Central memory CD8-positive, alpha-beta T cell (primary cell): ENCODE data around the gene PCDH9.

ENCODE experiments used
- ATAC-seq: fragments of 150-1000 bp; cut with Tn5 transposase; replicated peaks from 2 replicates; pipeline ENCODE4 v1.10.0; 2022; ENCODE audit warnings: mild to moderate bottlenecking, moderate FRiP score, moderate number of reproducible peaks; ENCODE audit not compliant: poor library complexity, severe bottlenecking; ENCODE audit errors: extremely low read depth
- DNase-seq, 2 donors: peaks; one replicate each; pipeline ENCODE4 v3.0.0; 2021; ENCODE audit warnings: low spot score in 2 of 2
- H3K27ac Mint-ChIP-seq: one replicate; pipeline ENCODE4 v1.8.0; 2022; ENCODE audit warnings: low read depth, mild to moderate bottlenecking, moderate library complexity, mixed read lengths
- H3K27me3 Mint-ChIP-seq: one replicate; pipeline ENCODE4 v1.8.0; 2022; ENCODE audit warnings: mixed read lengths
- H3K36me3 Mint-ChIP-seq: one replicate; pipeline ENCODE4 v1.8.0; 2022; ENCODE audit warnings: mild to moderate bottlenecking, moderate library complexity, mixed read lengths; ENCODE audit not compliant: insufficient read depth
- H3K4me1 Mint-ChIP-seq: one replicate; pipeline ENCODE4 v1.8.0; 2022; ENCODE audit warnings: mixed read lengths
- H3K4me3 Mint-ChIP-seq: one replicate; pipeline ENCODE4 v1.8.0; 2022; ENCODE audit warnings: mild to moderate bottlenecking, moderate library complexity, mixed read lengths
- H3K9me3 Mint-ChIP-seq: one replicate; pipeline ENCODE4 v1.8.0; 2022; ENCODE audit warnings: mixed read lengths

The PCDH9 gene

DNA sequence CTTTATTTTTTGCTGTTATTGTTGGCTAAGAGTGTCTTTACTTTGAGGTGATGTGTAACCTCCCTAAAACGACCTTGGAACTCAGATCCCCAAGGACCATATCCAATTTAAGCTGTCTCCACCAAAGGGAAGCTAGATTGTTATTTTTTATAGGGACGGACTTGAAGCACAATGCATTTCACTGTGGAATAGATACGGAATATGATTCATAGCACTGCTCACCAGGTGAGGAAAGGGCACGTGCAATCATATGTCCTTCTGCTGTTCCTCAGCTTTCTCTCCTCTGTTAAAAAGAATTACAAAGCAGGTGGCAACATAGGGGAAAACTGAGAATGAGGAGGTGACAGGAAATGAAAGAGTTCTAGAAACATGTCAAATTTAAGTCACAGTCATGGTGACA is 679.0 kb downstream of the PCDH9 start:
- ATAC-seq (no peak), DNase-seq (no peak)
- H3K27ac Mint-ChIP-seq, result no peak overlapping the region
- no peaks in the 10 kb centered on the region for H3K4me1 Mint-ChIP-seq
- H3K9me3 Mint-ChIP-seq, result peaks cover 10% of the 10 kb centered on the region
- H3K36me3 Mint-ChIP-seq, result no peaks in the 10 kb centered on the region
- no peaks in the 10 kb centered on the region for H3K27me3 Mint-ChIP-seq
- no peak overlapping the region for H3K4me3 Mint-ChIP-seq

DNA sequence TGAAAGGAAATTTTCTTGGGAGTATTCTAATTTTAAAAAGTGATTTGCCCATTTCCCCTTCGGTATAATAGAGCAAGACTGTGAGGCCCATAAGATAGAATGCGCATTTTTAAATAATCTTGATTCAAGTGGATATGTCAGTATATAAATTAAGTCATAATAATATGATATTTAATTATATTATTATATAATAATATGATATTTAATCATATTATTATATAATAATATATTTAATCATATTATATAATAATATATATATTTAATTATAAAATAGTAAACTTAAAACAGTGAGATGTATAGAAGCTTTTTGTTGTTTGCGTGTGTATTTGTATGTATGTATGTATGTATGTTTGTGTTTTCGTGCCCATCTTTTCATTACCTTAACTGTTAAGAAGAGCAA is 682.5 kb downstream of the PCDH9 start:
- Mint-ChIP-seq H3K9me3 (peaks cover 14% of the 10 kb centered on the region), H3K27ac (no peak overlapping the region), H3K4me1 (no peaks in the 10 kb centered on the region), H3K27me3 (no peaks in the 10 kb centered on the region), H3K36me3 (no peaks in the 10 kb centered on the region), H3K4me3 (no peak overlapping the region)
- ATAC-seq (no peak), DNase-seq (no peak)

DNA sequence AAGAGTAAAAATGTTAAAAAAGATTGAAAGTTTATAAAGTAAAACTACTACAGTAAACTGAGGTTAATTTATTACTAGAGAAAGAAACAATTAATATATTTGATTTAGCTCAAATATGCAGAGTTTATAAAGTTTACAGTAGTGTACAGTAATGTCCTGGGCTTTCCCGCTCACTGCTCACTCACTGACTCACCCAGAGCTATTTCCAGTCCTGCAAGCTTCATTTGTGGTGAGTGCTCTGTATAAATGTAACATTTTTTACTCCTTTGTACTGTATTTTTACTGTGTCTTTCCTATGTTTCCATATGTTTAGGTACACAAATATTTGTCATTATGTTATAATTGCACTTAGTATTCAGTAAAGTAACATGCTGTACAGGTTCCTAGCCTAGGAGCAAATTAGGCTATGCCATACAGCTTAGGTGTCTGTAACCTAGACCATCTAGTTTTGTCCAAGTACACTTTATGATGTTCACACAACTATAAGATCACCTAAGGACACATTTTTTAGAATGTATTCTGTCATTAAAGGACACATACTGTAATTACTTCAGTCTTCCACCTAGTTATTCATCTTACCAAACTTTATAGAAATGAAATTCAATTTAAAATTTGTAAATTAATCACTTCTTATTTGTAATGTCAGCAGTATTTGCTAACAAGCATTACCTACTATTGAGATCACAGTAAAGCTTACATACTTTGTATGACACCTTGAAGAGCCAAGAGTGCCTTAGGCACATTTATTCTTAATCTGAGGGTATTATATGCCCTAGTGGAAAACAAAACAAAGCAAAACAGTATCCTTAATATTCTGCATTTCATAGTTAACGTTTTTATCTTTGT is 683.4 kb downstream of the PCDH9 start:
- DNase-seq (no peak), ATAC-seq (no peak)
- Mint-ChIP-seq H3K4me3 (no peak overlapping the region), H3K36me3 (no peaks in the 10 kb centered on the region), H3K27ac (no peak overlapping the region), H3K4me1 (no peaks in the 10 kb centered on the region), H3K9me3 (peaks cover 5% of the 10 kb centered on the region), H3K27me3 (no peaks in the 10 kb centered on the region)

DNA sequence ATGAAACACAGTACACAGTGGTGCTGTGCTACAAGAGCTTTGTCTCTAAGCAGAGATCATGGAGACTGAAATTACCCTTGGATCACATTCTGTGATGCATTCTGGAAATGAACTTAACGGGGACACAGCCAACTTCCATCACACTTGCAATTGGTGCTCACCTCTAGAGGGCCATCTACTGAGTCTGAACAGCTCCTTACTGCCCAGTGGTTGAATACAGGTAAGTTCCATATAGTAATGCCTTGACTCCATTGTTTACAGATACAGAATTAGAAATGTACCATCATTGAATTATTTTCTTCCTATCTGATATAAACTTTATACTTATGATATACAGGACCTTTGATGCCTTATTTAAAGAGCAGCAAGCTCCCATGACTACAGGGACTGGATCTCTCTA is 686.4 kb downstream of the PCDH9 start:
- H3K4me3 Mint-ChIP-seq, result no peak overlapping the region
- no peaks in the 10 kb centered on the region for H3K4me1 Mint-ChIP-seq
- DNase-seq (no peak), ATAC-seq (no peak)
- H3K27ac Mint-ChIP-seq, result no peak overlapping the region
- H3K27me3 Mint-ChIP-seq, result no peaks in the 10 kb centered on the region
- H3K9me3 Mint-ChIP-seq, result peaks cover 11% of the 10 kb centered on the region
- no peaks in the 10 kb centered on the region for H3K36me3 Mint-ChIP-seq

DNA sequence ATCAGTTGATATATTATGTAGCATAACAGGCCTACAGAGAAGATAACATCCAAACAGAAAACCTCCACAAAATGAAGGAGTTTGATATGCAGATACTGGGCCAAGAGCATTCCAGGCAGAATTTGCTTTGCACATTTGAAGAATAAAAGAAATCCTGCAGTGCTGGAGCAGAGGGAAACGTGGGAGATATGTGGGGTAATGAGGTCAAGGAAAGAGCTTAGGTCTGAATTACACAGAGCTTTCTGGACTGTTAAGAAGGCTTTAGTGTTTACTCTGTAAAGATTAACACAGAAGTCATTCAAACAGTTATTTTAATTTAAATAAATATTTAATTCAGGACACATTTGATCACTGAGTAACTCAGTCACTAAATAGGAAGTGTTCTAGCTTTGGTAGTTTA is 692.7 kb downstream of the PCDH9 start:
- DNase-seq (no peak), ATAC-seq (no peak)
- no peaks in the 10 kb centered on the region for H3K4me1 Mint-ChIP-seq
- H3K27ac Mint-ChIP-seq, result no peak overlapping the region
- H3K27me3 Mint-ChIP-seq, result no peaks in the 10 kb centered on the region
- no peak overlapping the region for H3K4me3 Mint-ChIP-seq
- H3K9me3 Mint-ChIP-seq, result peaks cover 16% of the 10 kb centered on the region
- H3K36me3 Mint-ChIP-seq, result no peaks in the 10 kb centered on the region

DNA sequence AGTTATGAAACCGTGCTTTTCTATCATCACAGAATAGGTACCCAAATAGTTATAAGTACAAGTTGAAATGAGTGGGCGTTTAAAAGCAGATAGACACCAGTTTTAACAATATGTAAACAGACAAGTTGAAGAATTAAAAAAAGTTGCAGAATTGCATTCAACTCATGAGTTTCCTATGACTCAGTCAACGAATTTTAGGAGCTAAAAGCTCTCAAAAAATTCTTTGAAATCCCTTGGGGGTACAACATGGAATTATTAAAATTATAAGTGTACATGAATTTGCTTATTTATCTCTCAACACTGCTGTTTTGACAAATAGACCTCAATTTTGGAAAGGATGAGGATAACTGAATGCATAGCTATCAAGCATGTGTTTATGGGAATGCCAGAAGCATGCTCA is 693.4 kb downstream of the PCDH9 start:
- DNase-seq (no peak), ATAC-seq (no peak)
- no peaks in the 10 kb centered on the region for H3K4me1 Mint-ChIP-seq
- H3K4me3 Mint-ChIP-seq, result no peak overlapping the region
- no peaks in the 10 kb centered on the region for H3K36me3 Mint-ChIP-seq
- H3K27me3 Mint-ChIP-seq, result no peaks in the 10 kb centered on the region
- H3K9me3 Mint-ChIP-seq, result peaks cover 16% of the 10 kb centered on the region
- no peak overlapping the region for H3K27ac Mint-ChIP-seq

DNA sequence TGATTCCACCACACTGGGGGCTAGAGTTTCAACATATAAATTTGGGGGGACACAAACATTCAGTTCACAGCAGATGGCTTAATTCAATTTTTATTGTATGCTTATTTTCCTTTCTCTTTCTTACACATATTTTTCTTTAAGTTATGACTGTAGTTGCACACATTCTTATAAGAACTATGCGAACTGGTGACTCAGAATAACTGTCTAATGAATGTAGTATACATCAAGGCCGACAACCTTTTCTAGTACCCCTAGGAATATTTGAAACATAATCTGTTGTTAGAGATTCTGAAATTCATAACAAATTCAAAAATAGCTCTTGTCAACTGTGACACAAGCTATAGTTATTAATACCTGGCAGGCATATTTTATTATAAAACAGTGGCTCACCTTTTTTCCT is 695.6 kb downstream of the PCDH9 start:
- H3K36me3 Mint-ChIP-seq, result no peaks in the 10 kb centered on the region
- no peak overlapping the region for H3K4me3 Mint-ChIP-seq
- no peaks in the 10 kb centered on the region for H3K27me3 Mint-ChIP-seq
- ATAC-seq, result no peak
- H3K4me1 Mint-ChIP-seq, result no peaks in the 10 kb centered on the region
- H3K9me3 Mint-ChIP-seq, result peaks cover 16% of the 10 kb centered on the region
- no peak overlapping the region for H3K27ac Mint-ChIP-seq
- no peak for DNase-seq

DNA sequence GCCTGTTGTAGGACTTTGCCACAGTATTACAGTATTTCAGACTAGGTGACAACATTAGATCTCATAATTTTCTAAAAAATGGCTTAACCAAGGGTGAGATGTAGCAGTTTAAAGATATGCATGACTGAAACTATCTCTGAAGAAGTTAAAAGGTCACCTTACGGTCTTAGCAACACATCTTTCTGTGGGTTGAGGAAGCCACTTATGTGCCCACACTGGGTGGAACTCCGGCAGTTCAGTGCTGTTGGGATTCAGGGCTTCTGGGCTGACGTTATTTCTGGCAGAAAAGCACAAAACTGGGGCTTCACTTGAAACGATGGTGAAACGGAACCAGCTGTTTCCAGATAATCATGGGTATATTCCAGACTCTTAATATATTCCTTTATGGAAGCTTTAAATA is 697.3 kb downstream of the PCDH9 start:
- DNase-seq (no peak), ATAC-seq (no peak)
- H3K4me3 Mint-ChIP-seq, result no peak overlapping the region
- H3K27me3 Mint-ChIP-seq, result no peaks in the 10 kb centered on the region
- H3K9me3 Mint-ChIP-seq, result peaks cover 10% of the 10 kb centered on the region
- no peaks in the 10 kb centered on the region for H3K4me1 Mint-ChIP-seq
- no peak overlapping the region for H3K27ac Mint-ChIP-seq
- H3K36me3 Mint-ChIP-seq, result no peaks in the 10 kb centered on the region

DNA sequence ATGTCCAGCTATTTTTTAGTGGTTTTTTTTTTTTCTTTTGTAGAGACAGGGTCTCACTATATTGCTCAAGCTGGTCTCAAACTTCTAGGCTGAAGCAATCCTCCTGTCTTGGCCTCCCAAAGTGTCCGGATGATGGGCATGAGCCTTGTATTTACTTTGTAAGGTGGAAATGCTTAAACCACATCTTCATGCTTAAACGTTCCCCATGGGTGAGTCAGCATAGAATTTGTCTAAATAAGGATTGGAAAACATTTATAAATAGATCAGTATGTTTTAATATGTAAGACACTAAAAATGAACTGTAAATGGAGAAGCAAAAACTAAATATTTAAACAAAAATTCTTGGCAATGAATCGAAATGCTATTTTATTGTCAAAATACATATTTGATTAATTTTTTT is 698.0 kb downstream of the PCDH9 start:
- Mint-ChIP-seq H3K27ac (no peak overlapping the region), H3K9me3 (peaks cover 10% of the 10 kb centered on the region), H3K27me3 (no peaks in the 10 kb centered on the region), H3K4me3 (no peak overlapping the region), H3K36me3 (no peaks in the 10 kb centered on the region), H3K4me1 (no peaks in the 10 kb centered on the region)
- no peak for DNase-seq
- ATAC-seq, result no peak

DNA sequence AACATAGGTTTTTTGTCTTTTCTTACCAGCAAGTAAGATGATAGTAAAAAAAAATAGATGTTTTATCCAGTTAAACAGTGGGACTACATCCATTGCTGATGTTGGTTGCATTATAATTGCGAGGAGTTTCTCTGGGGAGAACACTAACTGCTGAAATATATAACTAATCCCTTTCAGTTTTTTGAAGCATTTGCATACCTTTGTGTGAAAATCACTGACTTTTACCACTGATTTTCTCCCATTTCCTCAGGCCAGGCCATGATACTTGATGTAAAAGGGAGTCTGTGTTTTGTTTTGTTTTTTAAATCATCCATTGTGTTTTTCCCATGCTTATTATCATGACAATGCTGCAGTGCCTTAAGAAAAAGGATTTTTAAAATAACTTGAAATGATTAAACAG is 699.5 kb downstream of the PCDH9 start:
- Mint-ChIP-seq H3K36me3 (no peaks in the 10 kb centered on the region), H3K27me3 (no peaks in the 10 kb centered on the region), H3K9me3 (peaks cover 18% of the 10 kb centered on the region), H3K4me3 (no peak overlapping the region), H3K4me1 (no peaks in the 10 kb centered on the region), H3K27ac (no peak overlapping the region)
- no peak for ATAC-seq
- no peak for DNase-seq

DNA sequence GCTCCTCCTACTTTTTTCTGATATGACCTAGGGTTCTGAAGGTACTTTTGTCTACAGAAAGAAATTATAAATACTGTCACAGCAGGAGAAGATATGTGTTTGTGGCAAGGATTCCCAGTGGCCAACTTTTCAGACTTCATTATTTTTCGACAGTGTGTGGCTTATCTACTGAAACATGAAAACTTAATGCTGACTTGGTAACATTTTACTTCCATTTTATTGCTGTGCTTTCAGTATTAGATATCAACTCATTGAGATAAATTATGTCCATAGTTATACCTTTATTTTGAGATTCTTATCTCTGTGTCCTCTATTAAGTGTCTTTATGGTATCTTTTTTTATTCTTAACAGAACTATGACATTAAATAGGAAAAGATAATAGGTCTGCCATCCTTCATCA is 700.0 kb downstream of the PCDH9 start:
- no peaks in the 10 kb centered on the region for H3K36me3 Mint-ChIP-seq
- no peaks in the 10 kb centered on the region for H3K4me1 Mint-ChIP-seq
- DNase-seq (no peak), ATAC-seq (no peak)
- peaks cover 23% of the 10 kb centered on the region for H3K9me3 Mint-ChIP-seq
- no peaks in the 10 kb centered on the region for H3K27me3 Mint-ChIP-seq
- no peak overlapping the region for H3K27ac Mint-ChIP-seq
- no peak overlapping the region for H3K4me3 Mint-ChIP-seq

DNA sequence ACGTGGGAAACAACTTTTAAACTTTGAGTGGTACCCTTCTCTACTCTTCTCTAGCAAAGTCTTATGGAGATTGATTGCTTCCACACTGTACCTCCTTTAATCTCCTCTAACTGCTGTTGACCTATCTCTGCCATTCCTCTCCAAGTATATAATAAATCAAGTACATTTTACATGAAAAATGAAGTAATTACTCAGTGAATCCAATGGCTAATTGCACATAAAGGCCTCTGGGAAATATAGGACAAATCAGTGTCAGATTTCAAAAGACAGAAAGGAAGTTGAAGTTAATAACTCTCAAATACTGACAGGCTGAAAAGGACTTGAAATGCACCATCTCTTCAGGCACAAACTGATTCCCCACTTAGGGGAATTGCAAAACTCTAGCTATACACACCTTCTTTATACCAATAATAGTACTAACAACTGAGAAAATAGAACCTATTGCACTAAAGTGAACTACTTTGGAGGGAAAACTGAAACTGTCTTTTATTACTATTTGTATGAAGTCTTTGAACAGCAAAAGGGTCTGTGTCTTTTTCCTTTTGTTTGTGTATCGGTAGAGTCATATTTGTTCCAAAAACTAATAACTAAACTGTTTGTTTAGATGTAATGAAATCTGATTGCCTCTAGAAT is 701.1 kb downstream of the PCDH9 start:
- peaks cover 31% of the 10 kb centered on the region for H3K9me3 Mint-ChIP-seq
- H3K4me3 Mint-ChIP-seq, result no peak overlapping the region
- H3K27ac Mint-ChIP-seq, result no peak overlapping the region
- no peaks in the 10 kb centered on the region for H3K36me3 Mint-ChIP-seq
- no peaks in the 10 kb centered on the region for H3K4me1 Mint-ChIP-seq
- DNase-seq (no peak), ATAC-seq (no peak)
- H3K27me3 Mint-ChIP-seq, result no peaks in the 10 kb centered on the region

DNA sequence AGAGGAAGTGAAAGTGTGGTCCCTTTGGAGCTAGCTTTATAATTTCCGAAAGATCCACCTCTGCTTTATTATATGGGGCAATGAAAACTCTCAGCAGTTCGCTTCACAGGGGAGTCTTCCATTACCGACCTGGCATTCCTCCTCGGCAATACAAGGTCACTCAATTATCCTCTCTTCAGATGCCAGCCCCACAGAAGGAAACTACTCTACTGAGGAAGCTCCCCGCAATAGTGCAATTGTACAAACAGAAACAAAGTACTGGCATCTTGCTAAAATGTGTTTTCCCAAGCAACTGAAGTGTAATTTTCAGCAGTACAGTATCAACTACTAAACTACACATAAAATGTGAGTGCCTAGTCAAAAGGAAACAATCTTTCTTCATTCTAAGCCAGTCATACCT is 702.0 kb downstream of the PCDH9 start:
- Mint-ChIP-seq H3K27ac (no peak overlapping the region), H3K4me3 (no peak overlapping the region), H3K4me1 (no peaks in the 10 kb centered on the region), H3K36me3 (no peaks in the 10 kb centered on the region), H3K27me3 (no peaks in the 10 kb centered on the region), H3K9me3 (peaks cover 32% of the 10 kb centered on the region)
- ATAC-seq (no peak), DNase-seq (no peak)
